ENCODE data around the gene ABCA12.

Gene ABCA12

DNA sequence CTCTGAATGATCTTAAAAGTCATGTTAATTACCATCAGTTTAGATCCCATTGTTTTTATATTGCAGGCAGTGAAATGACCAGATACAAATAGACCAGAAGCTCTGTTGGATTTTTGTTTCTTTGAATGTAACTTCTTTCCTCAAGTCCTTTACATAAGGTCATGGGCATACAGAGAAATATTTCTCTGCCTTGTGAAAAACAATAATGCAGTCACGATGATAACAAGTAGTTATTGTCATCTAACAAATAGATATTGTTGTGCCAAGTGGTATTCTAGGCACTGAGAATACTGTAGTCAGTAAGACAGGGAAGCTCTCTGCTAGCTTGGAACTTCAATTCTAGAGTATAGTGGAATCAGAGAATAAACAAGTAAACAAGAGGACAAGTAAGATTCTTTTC lies 234.2 kb downstream of the ABCA12 start:
- TF ChIP-seq TAF1 (IDR thresholded peaks at IDR 0.05; ENCODE audit: borderline replicate concordance, low read depth, low read length) = no peak
- no peak for TF ChIP-seq POLR2A (IDR thresholded peaks at IDR 0.05; ENCODE audit: low read depth, low read length)
- no peak for TF ChIP-seq POLR2AphosphoS5 (IDR thresholded peaks at IDR 0.05; ENCODE audit: low read depth, low read length)
- DNase-seq (ENCODE audit: insufficient read length) (no peak), FAIRE-seq (no peak)

GRCh38 chr2:214902286-214902685 lies 236.1 kb downstream of the ABCA12 start:
- DNase-seq (ENCODE audit: insufficient read length) = no peak
- TF ChIP-seq POLR2A (IDR thresholded peaks at IDR 0.05; ENCODE audit: low read depth, low read length) (no peak), POLR2AphosphoS5 (IDR thresholded peaks at IDR 0.05; ENCODE audit: low read depth, low read length) (no peak), TAF1 (IDR thresholded peaks at IDR 0.05; ENCODE audit: borderline replicate concordance, low read depth, low read length) (no peak)
- no peak for FAIRE-seq

GRCh38 chr2:214899751-214900150 lies 238.7 kb downstream of the ABCA12 start:
- FAIRE-seq (no peak), DNase-seq (ENCODE audit: insufficient read length) (no peak)
- TF ChIP-seq POLR2AphosphoS5 (IDR thresholded peaks at IDR 0.05; ENCODE audit: low read depth, low read length) (no peak), TAF1 (IDR thresholded peaks at IDR 0.05; ENCODE audit: borderline replicate concordance, low read depth, low read length) (no peak), POLR2A (IDR thresholded peaks at IDR 0.05; ENCODE audit: low read depth, low read length) (no peak)

DNA sequence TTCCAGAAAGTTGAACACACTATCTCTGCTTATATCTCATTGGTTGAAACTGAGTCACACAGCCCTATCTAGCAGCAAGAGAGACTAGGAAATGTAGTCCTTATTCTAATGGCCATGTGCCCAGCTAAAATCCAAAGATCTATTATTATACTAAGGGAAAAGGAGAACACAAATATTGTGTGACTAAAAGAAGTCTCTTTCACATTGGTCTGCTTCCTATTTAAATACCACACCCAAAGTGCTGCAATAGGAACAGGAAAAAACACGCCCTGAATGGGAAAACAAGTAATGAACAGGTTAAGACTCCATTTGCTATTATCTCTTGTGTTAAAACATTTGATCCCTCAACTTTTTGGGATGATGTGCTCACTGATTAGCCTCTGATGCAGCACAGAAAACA lies 242.2 kb downstream of the ABCA12 start:
- no peak for FAIRE-seq
- DNase-seq (ENCODE audit: insufficient read length) = no peak
- TF ChIP-seq TAF1 (IDR thresholded peaks at IDR 0.05; ENCODE audit: borderline replicate concordance, low read depth, low read length) = no peak
- no peak for TF ChIP-seq POLR2A (IDR thresholded peaks at IDR 0.05; ENCODE audit: low read depth, low read length)
- TF ChIP-seq POLR2AphosphoS5 (IDR thresholded peaks at IDR 0.05; ENCODE audit: low read depth, low read length) = no peak

- TF ChIP-seq POLR2A (IDR thresholded peaks at IDR 0.05; ENCODE audit: low read depth, low read length) (no peak), POLR2AphosphoS5 (IDR thresholded peaks at IDR 0.05; ENCODE audit: low read depth, low read length) (no peak)
- FAIRE-seq (no peak), DNase-seq (ENCODE audit: insufficient read length) (no peak)
These were observed 243.0 kb downstream of the ABCA12 start for GRCh38 chr2:214895469-214895868.

- no peak for FAIRE-seq
- DNase-seq (ENCODE audit: insufficient read length) = no peak
- TF ChIP-seq POLR2AphosphoS5 (IDR thresholded peaks at IDR 0.05; ENCODE audit: low read depth, low read length) (no peak), POLR2A (IDR thresholded peaks at IDR 0.05; ENCODE audit: low read depth, low read length) (no peak), TAF1 (IDR thresholded peaks at IDR 0.05; ENCODE audit: borderline replicate concordance, low read depth, low read length) (no peak)
These were observed 249.1 kb downstream of the ABCA12 start for GRCh38 chr2:214889301-214889700.

- TF ChIP-seq POLR2A (IDR thresholded peaks at IDR 0.05; ENCODE audit: low read depth, low read length) (no peak), TAF1 (IDR thresholded peaks at IDR 0.05; ENCODE audit: borderline replicate concordance, low read depth, low read length) (no peak)
- DNase-seq (ENCODE audit: insufficient read length) (no peak), FAIRE-seq (no peak)
These were observed 256.7 kb downstream of the ABCA12 start for GRCh38 chr2:214881647-214882202.

Measured in GM12892 (cell line).